GM10248 (cell line): Measurements from ENCODE around the gene ATP6V1G2.

Experiments
- CTCF ChIA-PET: fragments of 300-600 bp; sonication (Branson Sonifier 250); formaldehyde crosslinking; extraction: SDS; loops from one replicate; lab custom pipeline; 2021; ENCODE audit warnings: antibody characterized with exemption; lab: Yijun Ruan, JAX
- POLR2A ChIA-PET: fragments of 350-650 bp; sonication (Branson Sonifier 250); formaldehyde crosslinking; extraction: SDS; loops from one replicate; lab custom pipeline; 2020; ENCODE audit warnings: antibody characterized with exemption; lab: Yijun Ruan, JAX
- DNase-seq: peaks from one replicate; pipeline ENCODE4 v3.0.0; 2012; ENCODE audit errors: extremely low spot score
- TF ChIP-seq, protein P1 (sequence below): IDR thresholded peaks from 2 replicates; pipeline ENCODE4 v1.5.1; 2012; ENCODE audit warnings: mild to moderate bottlenecking, low read depth; ENCODE audit errors: extremely low read depth, missing control alignments, control extremely low read depth

ATP6V1G2 gene

DNA sequence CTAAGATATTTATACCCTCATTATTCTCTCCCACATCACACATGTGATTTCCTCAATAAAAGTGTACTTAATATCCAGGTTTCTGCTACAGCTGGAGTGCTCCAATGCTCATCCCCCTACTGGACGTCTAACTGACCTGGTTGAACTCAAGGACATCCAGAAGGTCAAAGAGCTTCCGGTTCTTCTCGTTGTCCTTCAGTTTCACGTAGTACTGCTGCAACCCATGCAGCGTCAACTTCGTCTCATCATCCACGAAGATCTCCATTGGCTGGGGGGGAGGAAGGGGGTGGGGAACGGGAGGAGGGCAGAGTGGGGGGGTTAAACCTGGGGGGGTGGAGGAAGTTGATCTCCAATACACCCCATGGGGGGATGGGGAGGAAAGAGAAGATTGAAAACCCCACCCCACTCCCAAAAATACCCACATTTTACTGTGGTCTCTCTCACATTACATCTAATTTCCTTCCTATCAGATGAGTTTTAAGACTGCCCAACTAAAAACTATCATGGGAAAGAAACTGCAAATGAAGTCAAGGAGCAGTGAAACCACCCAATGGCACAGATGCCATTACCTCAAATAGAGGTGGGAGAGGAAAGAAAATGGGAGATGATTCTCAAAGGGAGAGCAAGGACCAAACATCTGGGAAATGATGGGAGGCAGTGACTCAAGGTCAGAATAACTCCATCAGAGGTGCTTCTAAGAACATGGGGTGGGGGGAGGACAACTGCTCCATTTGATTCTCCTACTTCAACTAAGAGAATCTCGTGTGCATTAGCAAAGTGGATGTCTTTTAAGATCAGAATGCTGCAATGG, 13.6 kb downstream of the ATP6V1G2 start:
- POLR2A ChIA-PET, result interaction anchor here (0.6 to 2.1 kb wide), 2 partner anchors 9 to 62 kb away, joined by 3 to 7 read pairs; partner anchors contain the start of gene DDX39B
- TF ChIP-seq, protein P1, sequence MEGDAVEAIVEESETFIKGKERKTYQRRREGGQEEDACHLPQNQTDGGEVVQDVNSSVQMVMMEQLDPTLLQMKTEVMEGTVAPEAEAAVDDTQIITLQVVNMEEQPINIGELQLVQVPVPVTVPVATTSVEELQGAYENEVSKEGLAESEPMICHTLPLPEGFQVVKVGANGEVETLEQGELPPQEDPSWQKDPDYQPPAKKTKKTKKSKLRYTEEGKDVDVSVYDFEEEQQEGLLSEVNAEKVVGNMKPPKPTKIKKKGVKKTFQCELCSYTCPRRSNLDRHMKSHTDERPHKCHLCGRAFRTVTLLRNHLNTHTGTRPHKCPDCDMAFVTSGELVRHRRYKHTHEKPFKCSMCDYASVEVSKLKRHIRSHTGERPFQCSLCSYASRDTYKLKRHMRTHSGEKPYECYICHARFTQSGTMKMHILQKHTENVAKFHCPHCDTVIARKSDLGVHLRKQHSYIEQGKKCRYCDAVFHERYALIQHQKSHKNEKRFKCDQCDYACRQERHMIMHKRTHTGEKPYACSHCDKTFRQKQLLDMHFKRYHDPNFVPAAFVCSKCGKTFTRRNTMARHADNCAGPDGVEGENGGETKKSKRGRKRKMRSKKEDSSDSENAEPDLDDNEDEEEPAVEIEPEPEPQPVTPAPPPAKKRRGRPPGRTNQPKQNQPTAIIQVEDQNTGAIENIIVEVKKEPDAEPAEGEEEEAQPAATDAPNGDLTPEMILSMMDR, result no peak
- CTCF ChIA-PET, result interaction anchor here (2.2 kb wide), 1 partner anchor 8 kb away, joined by 7 read pairs; the partner anchor contains the start of gene DDX39B
- DNase-seq, result no peak

DNA sequence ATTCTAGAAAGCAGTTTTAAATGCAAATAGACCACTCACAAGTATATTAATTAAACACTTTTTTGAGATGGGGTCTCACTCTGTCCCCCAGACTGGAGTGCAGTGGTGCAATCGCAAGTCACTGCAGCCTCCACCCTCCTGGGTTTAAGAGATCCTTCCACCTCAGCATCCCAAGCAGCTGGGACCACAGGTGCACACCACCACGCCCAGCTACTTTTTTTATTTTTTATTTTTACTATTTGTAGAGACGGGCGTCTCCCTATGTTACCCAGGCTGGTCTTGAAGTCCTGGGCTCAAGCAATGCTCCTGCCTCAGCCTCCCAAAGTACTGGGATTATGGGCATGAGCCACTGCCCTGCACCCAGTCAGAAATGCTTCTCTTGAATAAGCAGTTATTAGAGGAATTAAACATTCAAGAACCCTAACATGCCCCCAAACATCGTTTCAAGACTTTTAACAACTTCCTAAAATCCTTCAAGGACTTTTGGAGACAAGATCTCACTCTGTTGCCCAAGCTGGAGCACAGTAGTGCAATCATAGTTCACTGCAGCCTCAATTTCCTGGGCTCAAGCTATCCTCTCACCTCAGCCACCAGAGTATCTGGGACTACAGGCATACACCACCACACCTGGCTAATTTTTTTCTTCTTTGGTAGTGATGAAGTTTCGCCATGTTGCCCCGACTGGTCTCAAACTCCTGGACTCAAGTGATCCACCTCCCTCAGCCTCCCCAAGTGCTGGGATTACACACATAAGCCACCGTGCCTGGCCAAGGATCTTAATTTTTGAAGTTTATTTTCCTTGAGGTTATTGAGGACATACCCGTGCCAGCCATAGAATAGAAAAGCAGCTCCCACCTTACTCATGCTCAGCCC, 14.4 kb downstream of the ATP6V1G2 start:
- TF ChIP-seq, protein P1, result no peak
- CTCF ChIA-PET, result interaction anchor here (0.9 to 2.2 kb wide), 4 partner anchors 9 to 67 kb away, joined by 3 to 7 read pairs (median 4); partner anchors contain the start of gene DDX39B
- POLR2A ChIA-PET, result interaction anchor here (0.6 to 2.1 kb wide), 5 partner anchors 9 to 606 kb away, joined by 3 to 9 read pairs (median 6); partner anchors contain the start of genes DDX39B and NFKBIL1
- no peak for DNase-seq

DNA sequence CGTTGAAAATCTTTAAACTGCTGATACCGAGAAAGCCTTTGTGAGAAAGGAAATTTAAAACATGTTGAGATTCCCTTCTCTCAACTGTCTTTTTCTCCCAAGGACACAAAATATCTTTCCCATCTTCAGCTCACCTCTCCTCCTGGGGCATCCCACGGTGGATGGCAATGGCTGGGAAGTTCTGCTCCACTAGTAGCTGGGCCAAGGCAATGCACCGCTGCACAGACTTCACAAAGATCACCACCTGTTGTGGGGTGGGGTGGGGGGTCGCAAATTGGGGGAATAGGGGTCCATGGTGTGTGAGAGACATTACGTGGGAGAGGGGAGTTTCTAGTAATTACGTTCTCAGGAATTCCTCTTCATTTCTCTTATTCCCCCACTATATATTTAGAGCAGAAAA, 15.2 kb downstream of the ATP6V1G2 start:
- ChIA-PET CTCF (interaction anchor here (0.9 to 2.2 kb wide), 4 partner anchors 10 to 67 kb away, joined by 3 to 7 read pairs (median 4); partner anchors contain the start of gene DDX39B), POLR2A (interaction anchor here (0.6 to 2.1 kb wide), 3 partner anchors 10 to 299 kb away, joined by 5 to 7 read pairs (median 6); partner anchors contain the start of genes DDX39B and NFKBIL1)
- DNase-seq, result no peak
- TF ChIP-seq, protein P1, result no peak

DNA sequence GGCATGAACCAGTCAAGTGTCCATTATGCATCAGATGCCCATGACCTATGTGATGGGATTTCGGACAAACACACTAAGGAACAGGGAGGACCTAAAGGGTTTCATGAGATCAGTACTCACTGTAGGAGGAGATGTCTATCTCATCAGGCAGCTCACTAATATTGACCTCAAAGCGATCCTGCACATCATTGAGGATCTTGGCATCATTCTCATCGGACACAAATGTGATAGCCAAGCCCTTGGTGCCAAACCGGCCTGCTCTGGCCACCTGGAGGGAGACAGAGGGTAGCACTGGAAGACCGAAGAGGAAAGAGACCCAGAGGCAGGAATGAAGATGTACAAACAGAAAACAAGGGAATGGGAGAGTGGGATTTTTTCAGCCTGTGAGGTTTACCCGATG, 15.7 kb downstream of the ATP6V1G2 start:
- DNase-seq, result no peak
- TF ChIP-seq, protein P1, result no peak
- ChIA-PET CTCF (interaction anchor here (1.4 kb wide), 1 partner anchor 68 kb away, joined by 3 read pairs; no protein-coding TSS in a partner anchor), POLR2A (interaction anchor here (2.1 kb wide), 1 partner anchor 11 kb away, joined by 7 read pairs; the partner anchor contains the start of gene DDX39B)

DNA sequence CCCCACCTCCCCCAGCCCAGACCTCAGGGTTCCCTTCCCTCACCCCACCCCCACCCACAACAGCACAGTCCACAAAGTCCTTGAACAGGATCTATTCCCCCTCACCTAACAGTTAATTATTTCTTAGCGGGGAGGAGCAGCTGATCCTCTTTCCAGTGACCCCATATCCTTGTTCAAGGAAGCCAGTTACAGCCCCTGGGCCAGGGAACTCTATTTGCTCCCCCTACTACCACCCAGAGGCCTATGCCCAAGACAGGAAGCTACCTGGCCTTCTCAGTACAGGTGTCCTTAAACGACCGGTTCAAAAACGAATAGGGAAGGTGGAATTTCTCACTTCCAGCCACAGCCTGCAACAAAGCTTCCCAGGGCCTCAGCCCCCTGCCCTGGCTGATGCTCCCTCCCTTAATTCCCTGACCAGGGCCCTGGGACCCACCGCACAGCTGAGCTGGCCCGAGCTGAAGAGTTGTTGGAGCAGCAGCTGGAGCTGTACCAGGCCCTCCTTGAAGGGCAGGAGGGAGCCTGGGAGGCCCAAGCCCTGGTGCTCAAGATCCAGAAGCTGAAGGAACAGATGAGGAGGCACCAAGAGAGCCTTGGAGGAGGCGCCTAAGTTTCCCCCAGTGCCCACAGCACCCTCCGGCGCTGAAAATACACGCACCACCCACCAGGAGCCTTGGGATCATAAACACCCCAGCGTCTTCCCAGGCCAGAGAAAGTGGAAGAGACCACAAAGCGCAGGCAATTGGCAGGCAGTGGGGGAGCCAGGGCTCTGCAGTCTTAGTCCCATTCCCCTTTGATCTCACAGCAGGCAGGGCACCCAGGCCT, 16.9 kb downstream of the ATP6V1G2 start:
- TF ChIP-seq, protein P1, result no peak
- DNase-seq, result no peak
- ChIA-PET POLR2A (interaction anchor here (0.5 to 3.4 kb wide), 5 partner anchors 10 to 1726 kb away, joined by 3 to 14 read pairs (median 4); partner anchors contain the start of gene DDX39B), CTCF (interaction anchor here (2.2 kb wide), 1 partner anchor 11 kb away, joined by 9 read pairs; the partner anchor contains the start of gene DDX39B)
